CD4-positive, alpha-beta memory T cell (primary cell): Measurements from ENCODE around the gene EMP1. TPM values are rescaled to one million over a fixed set of nuclear protein-coding genes. Genes with fewer than 3 reads are reported as not detected.

ENCODE experiments used
- CTCF ChIA-PET: fragments of 350-600 bp; sonication (Branson Sonifier 250); formaldehyde crosslinking; loops from one replicate; lab custom pipeline; 2021; ENCODE audit warnings: inconsistent platforms; ENCODE audit not compliant: partially characterized antibody; lab: Charles Lee
- POLR2A ChIA-PET: fragments of 350-600 bp; sonication (Branson Sonifier 250); formaldehyde crosslinking; loops from one replicate; lab custom pipeline; 2021; ENCODE audit not compliant: partially characterized antibody; lab: Charles Lee
- DNase-seq, 5 donors: peaks; one replicate each; pipeline versions ENCODE4 v3.0.0 to v3.0.0-alpha.2; 2020 to 2022; ENCODE audit warnings: mixed read lengths in 1 of 5
- H3K27ac ChIP-seq: one replicate; pipeline ENCODE4 v1.7.0; 2013; ENCODE audit warnings: low read depth, low read length
- H3K27me3 ChIP-seq: 2 replicates; pipeline ENCODE4 v1.7.0; 2013; ENCODE audit warnings: mild to moderate bottlenecking, low read length, moderate library complexity; ENCODE audit not compliant: insufficient read depth
- H3K36me3 ChIP-seq: 2 replicates; pipeline ENCODE4 v1.7.0; 2013; ENCODE audit warnings: mild to moderate bottlenecking, low read length, moderate library complexity; ENCODE audit not compliant: insufficient read depth
- H3K4me1 ChIP-seq: 2 replicates; pipeline ENCODE4 v1.7.0; 2013; ENCODE audit warnings: mild to moderate bottlenecking, low read length, moderate library complexity; ENCODE audit not compliant: insufficient read depth
- H3K4me3 ChIP-seq, 2 donors: one replicate each; pipeline ENCODE4 v1.7.0; 2013; ENCODE audit warnings: low read length in 2 of 2, mild to moderate bottlenecking in 1 of 2
- H3K9me3 ChIP-seq, 2 donors: one replicate each; pipeline ENCODE4 v1.7.0; 2013; ENCODE audit warnings: low read length in 2 of 2, control low read depth in 1 of 2; ENCODE audit not compliant: control insufficient read depth in 1 of 2
- H3K27ac Mint-ChIP-seq, 7 donors: one replicate each; pipeline ENCODE4 v1.8.0; 2020 to 2021; ENCODE audit warnings: mixed read lengths in 7 of 7, mild to moderate bottlenecking in 6 of 7, inconsistent platforms in 3 of 7, moderate library complexity in 3 of 7
- H3K27me3 Mint-ChIP-seq, 2 donors: one replicate each; pipeline ENCODE4 v1.8.0; 2020 to 2021; ENCODE audit warnings: mixed read lengths in 2 of 2
- H3K36me3 Mint-ChIP-seq, 2 donors: one replicate each; pipeline ENCODE4 v1.8.0; 2020 to 2021; ENCODE audit warnings: mixed read lengths in 2 of 2, inconsistent platforms in 1 of 2, mild to moderate bottlenecking in 1 of 2
- H3K4me1 Mint-ChIP-seq, 4 donors: one replicate each; pipeline ENCODE4 v1.8.0; 2020 to 2021; ENCODE audit warnings: mixed read lengths in 4 of 4, mild to moderate bottlenecking in 1 of 4
- H3K4me3 Mint-ChIP-seq, 8 donors: one replicate each; pipeline ENCODE4 v1.8.0; 2020 to 2021; ENCODE audit warnings: mixed read lengths in 8 of 8, mild to moderate bottlenecking in 7 of 8, moderate library complexity in 6 of 8, inconsistent platforms in 3 of 8
- H3K9me3 Mint-ChIP-seq, 8 donors: one replicate each; pipeline ENCODE4 v1.8.0; 2020 to 2021; ENCODE audit warnings: mixed read lengths in 8 of 8, mild to moderate bottlenecking in 5 of 8, inconsistent platforms in 3 of 8, moderate library complexity in 1 of 8
- intact Hi-C: fragments of 100-400 bp; cut with micrococcal nuclease; formaldehyde crosslinking; loops from one replicate; pipeline ENCODE4 v1.15.1; 2023
- polyA plus RNA-seq, 2 donors: library from polyadenylated mRNA; unstranded; fragments of 300-500 nt; fragmentation: Illumina TruSeq; gene quantifications; one replicate each; pipeline ENCODE4 v1.2.3, GENCODE V29; 2021
- total RNA-seq, 2 experiments: library from RNA; stranded (reverse); gene quantifications; one replicate each; pipeline ENCODE4 v1.2.3, GENCODE V29; 2021

The EMP1 gene
- total and polyA plus RNA-seq, 4 experiments from 2014 or later = 0.50 to 5.8 (median 3.2) TPM

DNA sequence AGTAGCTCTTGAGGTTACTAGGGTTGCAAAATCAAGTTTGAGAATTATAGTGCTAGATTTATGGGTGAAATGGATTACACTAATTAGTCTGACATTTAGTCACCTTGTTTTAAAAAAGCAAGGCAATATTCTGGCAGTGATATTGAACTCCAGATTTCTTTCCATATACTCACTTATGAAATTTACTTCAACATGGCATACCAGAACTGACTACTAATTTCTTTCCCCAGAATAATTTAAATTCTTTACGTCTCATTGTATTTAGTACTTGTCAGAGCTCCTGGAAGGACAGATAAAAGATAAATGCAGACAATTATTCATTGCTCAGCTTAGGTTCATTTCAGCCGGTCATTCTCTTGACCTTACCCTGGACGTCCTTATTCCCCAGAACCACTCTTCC, 24.3 kb downstream of the EMP1 start:
- DNase-seq = no peak
- H3K9me3 ChIP-seq = no peaks in the 10 kb centered on the region
- ChIA-PET POLR2A (no interaction called here), CTCF (interaction anchor here (2.8 to 3.7 kb wide), 2 partner anchors 9 to 35 kb away, joined by 11 to 29 read pairs; no protein-coding TSS in a partner anchor)
- no peak overlapping the region for H3K27ac ChIP-seq
- Mint-ChIP-seq H3K9me3 (peaks cover 0 to 5% (median 3%) of the 10 kb centered on the region in 8 donors), H3K27ac (no peak overlapping the region), H3K4me3 (no peak overlapping the region), H3K27me3 (peaks cover 5 to 7% of the 10 kb centered on the region in 2 donors), H3K36me3 (peaks cover 0 to 11% of the 10 kb centered on the region in 2 donors), H3K4me1 (no peaks in the 10 kb centered on the region)
- H3K36me3 ChIP-seq = no peaks in the 10 kb centered on the region
- intact Hi-C loops = no loop called here
- H3K4me3 ChIP-seq = no peak overlapping the region
- H3K4me1 ChIP-seq = no peaks in the 10 kb centered on the region
- peaks cover 5% of the 10 kb centered on the region for H3K27me3 ChIP-seq

DNA sequence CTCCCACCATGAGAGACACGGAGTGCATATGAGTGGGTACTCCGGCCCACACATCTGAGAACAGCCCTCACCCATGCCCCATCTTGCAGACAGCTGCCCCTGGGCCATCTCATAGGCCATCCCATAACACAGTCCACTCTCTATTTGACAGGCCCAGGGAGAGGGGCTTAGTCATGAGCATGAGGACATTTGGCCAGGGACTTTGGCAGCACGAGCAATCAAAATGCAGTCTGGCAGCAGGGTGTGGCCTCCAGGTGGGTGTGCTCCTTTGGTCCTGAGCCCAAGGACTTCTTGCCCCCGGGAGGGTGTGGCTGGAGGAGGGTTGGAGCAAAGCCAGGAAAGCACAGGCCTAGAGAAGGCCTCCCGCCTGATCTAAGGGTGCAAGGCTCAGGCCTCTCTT, 25.6 kb downstream of the EMP1 start:
- no peak for DNase-seq
- Histone ChIP-seq H3K4me1 (no peaks in the 10 kb centered on the region), H3K27ac (no peak overlapping the region), H3K9me3 (no peaks in the 10 kb centered on the region), H3K27me3 (peaks cover 5% of the 10 kb centered on the region), H3K4me3 (no peak overlapping the region), H3K36me3 (no peaks in the 10 kb centered on the region)
- Mint-ChIP-seq H3K27me3 (peaks cover 9 to 11% of the 10 kb centered on the region in 2 donors), H3K36me3 (peaks cover 0 to 11% of the 10 kb centered on the region in 2 donors), H3K4me1 (no peaks in the 10 kb centered on the region), H3K9me3 (peaks cover 0 to 5% (median 3%) of the 10 kb centered on the region in 8 donors), H3K27ac (no peak overlapping the region), H3K4me3 (no peak overlapping the region)
- ChIA-PET CTCF (interaction anchor here (3.7 kb wide), 1 partner anchor 10 kb away, joined by 29 read pairs; no protein-coding TSS in a partner anchor), POLR2A (no interaction called here)
- intact Hi-C loops = no loop called here

- no peak for DNase-seq
- H3K4me1 ChIP-seq = no peaks in the 10 kb centered on the region
- POLR2A ChIA-PET = no interaction called here
- Mint-ChIP-seq H3K27me3 (peaks cover 15 to 16% of the 10 kb centered on the region in 2 donors), H3K9me3 (peaks cover 0 to 5% (median 3%) of the 10 kb centered on the region in 8 donors), H3K4me3 (no peak overlapping the region), H3K4me1 (no peaks in the 10 kb centered on the region), H3K27ac (no peak overlapping the region), H3K36me3 (peaks cover 0 to 9% of the 10 kb centered on the region in 2 donors)
- H3K4me3 ChIP-seq = no peak overlapping the region
- CTCF ChIA-PET = interaction anchor here (1.1 to 3.7 kb wide), 2 partner anchors 11 to 33 kb away, joined by 3 to 29 read pairs; no protein-coding TSS in a partner anchor
- no peak overlapping the region for H3K27ac ChIP-seq
- no peaks in the 10 kb centered on the region for H3K36me3 ChIP-seq
- intact Hi-C loops = no loop called here
- peaks cover 5% of the 10 kb centered on the region for H3K27me3 ChIP-seq
- no peaks in the 10 kb centered on the region for H3K9me3 ChIP-seq
These were observed 26.8 kb downstream of the EMP1 start for GRCh38 chr12:13223179-13223804.

GRCh38 chr12:13223941-13224340, 27.4 kb downstream of the EMP1 start:
- Mint-ChIP-seq H3K27ac (no peak overlapping the region), H3K4me1 (no peaks in the 10 kb centered on the region), H3K9me3 (peaks cover 0 to 5% (median 3%) of the 10 kb centered on the region in 8 donors), H3K27me3 (peaks cover 16 to 19% of the 10 kb centered on the region in 2 donors), H3K4me3 (no peak overlapping the region), H3K36me3 (peaks cover 0 to 5% of the 10 kb centered on the region in 2 donors)
- Histone ChIP-seq H3K27ac (no peak overlapping the region), H3K9me3 (no peaks in the 10 kb centered on the region), H3K4me3 (no peak overlapping the region), H3K27me3 (peaks cover 5% of the 10 kb centered on the region), H3K36me3 (no peaks in the 10 kb centered on the region), H3K4me1 (no peaks in the 10 kb centered on the region)
- POLR2A ChIA-PET = no interaction called here
- DNase-seq = no peak
- CTCF ChIA-PET = interaction anchor here (1.1 to 3.7 kb wide), 2 partner anchors 12 to 32 kb away, joined by 3 to 29 read pairs; no protein-coding TSS in a partner anchor
- intact Hi-C loops = no loop called here

- Mint-ChIP-seq H3K36me3 (no peaks in the 10 kb centered on the region), H3K4me1 (no peaks in the 10 kb centered on the region), H3K27me3 (peaks cover 26 to 36% of the 10 kb centered on the region in 2 donors), H3K9me3 (peaks cover 0 to 2% (median 0%) of the 10 kb centered on the region in 8 donors), H3K4me3 (no peak overlapping the region), H3K27ac (no peak overlapping the region)
- POLR2A ChIA-PET = no interaction called here
- Histone ChIP-seq H3K27me3 (peaks cover 5% of the 10 kb centered on the region), H3K9me3 (no peaks in the 10 kb centered on the region), H3K27ac (no peak overlapping the region), H3K4me3 (no peak overlapping the region), H3K4me1 (no peaks in the 10 kb centered on the region), H3K36me3 (no peaks in the 10 kb centered on the region)
- intact Hi-C loops = no loop called here
- no peak for DNase-seq
- CTCF ChIA-PET = interaction anchor here (1.0 to 1.1 kb wide), 2 partner anchors 16 to 29 kb away, joined by 3 to 5 read pairs; no protein-coding TSS in a partner anchor
These were observed 30.7 kb downstream of the EMP1 start for GRCh38 chr12:13227191-13227590.

GRCh38 chr12:13228579-13228978, 32.1 kb downstream of the EMP1 start:
- POLR2A ChIA-PET = no interaction called here

DNA sequence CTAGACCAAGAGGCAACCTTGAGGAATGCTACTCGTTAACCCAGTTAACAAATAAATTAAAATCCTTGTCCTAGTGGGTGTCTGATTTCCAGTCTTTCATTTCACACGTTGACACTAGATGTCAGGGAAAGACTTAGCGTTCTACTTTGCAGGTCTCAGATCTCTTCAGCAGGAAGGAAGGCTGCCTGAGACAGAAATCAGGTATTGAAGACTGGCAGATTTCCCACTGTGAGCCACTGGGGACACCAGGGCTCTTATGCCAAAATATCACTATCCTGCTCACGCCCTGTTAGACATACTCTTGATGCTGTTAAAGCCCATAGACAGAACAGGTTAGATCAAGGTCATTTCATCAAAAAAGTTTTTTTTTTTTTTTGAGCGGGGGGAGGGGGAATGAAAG, 33.0 kb downstream of the EMP1 start:
- H3K9me3 ChIP-seq = no peaks in the 10 kb centered on the region
- Mint-ChIP-seq H3K27me3 (peaks cover 23 to 32% of the 10 kb centered on the region in 2 donors), H3K27ac (no peak overlapping the region), H3K4me1 (no peaks in the 10 kb centered on the region), H3K36me3 (no peaks in the 10 kb centered on the region), H3K9me3 (peaks cover 0 to 7% (median 0%) of the 10 kb centered on the region in 8 donors), H3K4me3 (no peak overlapping the region)
- DNase-seq = no peak
- ChIA-PET POLR2A (no interaction called here), CTCF (no interaction called here)
- H3K4me1 ChIP-seq = no peaks in the 10 kb centered on the region
- peaks cover 5% of the 10 kb centered on the region for H3K27me3 ChIP-seq
- no peak overlapping the region for H3K27ac ChIP-seq
- intact Hi-C loops = no loop called here
- H3K4me3 ChIP-seq = no peak overlapping the region
- H3K36me3 ChIP-seq = no peaks in the 10 kb centered on the region

More at GRCh38 chr12:13228579-13228978, 32.1 kb downstream of the EMP1 start:
- peaks cover 0 to 7% (median 0%) of the 10 kb centered on the region in 8 donors for H3K9me3 Mint-ChIP-seq
- no peak overlapping the region for H3K4me3 ChIP-seq
- no peaks in the 10 kb centered on the region for H3K36me3 Mint-ChIP-seq
- no peak overlapping the region for H3K4me3 Mint-ChIP-seq
- no peak overlapping the region for H3K27ac Mint-ChIP-seq
- H3K4me1 Mint-ChIP-seq = no peaks in the 10 kb centered on the region
- peaks cover 27 to 34% of the 10 kb centered on the region in 2 donors for H3K27me3 Mint-ChIP-seq
- no peaks in the 10 kb centered on the region for H3K4me1 ChIP-seq
- H3K27ac ChIP-seq = no peak overlapping the region
- CTCF ChIA-PET = no interaction called here
- no peaks in the 10 kb centered on the region for H3K36me3 ChIP-seq
- H3K9me3 ChIP-seq = no peaks in the 10 kb centered on the region
- intact Hi-C loops = no loop called here
- H3K27me3 ChIP-seq = peaks cover 5% of the 10 kb centered on the region
- DNase-seq = no peak
